HG03060 (cell line): Measurements from ENCODE around the gene KLHL8.
A peak's percentile ranks its signal among the peaks of the same experiment; 100 is the strongest.

Experiments
- ATAC-seq: cut with Tn5 transposase; IDR thresholded peaks from one replicate; pipeline ENCODE4 v1.9.1; 2021; ENCODE audit warnings: low read depth, moderate number of reproducible peaks; ENCODE audit not compliant: unreplicated experiment

The KLHL8 gene

GRCh38 chr4:87220094-87220822 lies at the start of gene KLHL8:
Gene KLHL8 (minus strand): TSS chr4:87220618. CDS start chr4:87195539, 25,079 bp downstream.
- peak; percentile 60 for ATAC-seq

DNA sequence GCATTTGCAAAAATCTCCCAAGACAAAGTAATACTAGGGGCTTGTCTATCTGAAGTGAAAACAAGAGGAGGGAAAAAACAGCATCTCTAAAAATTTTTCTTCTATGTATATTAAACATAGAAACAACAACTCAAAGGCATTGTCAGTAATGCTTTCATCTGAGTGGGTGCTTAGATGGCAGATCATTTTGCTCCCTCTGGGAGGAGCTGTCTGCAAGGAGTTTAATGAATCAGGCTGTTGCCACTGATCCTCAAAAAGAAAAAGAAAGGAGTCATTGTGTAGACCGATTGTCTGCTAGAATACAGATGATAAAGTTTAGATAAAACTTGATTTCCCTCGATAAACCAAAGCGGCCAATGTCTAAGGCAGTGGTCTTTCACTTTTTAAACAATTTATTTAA lies 49.7 kb upstream of the KLHL8 start:
- ATAC-seq, result no peak

GRCh38 chr4:87268411-87268810 lies 48.0 kb upstream of the KLHL8 start:
- ATAC-seq, result no peak

GRCh38 chr4:87266986-87267385 lies 46.6 kb upstream of the KLHL8 start:
- no peak for ATAC-seq

DNA sequence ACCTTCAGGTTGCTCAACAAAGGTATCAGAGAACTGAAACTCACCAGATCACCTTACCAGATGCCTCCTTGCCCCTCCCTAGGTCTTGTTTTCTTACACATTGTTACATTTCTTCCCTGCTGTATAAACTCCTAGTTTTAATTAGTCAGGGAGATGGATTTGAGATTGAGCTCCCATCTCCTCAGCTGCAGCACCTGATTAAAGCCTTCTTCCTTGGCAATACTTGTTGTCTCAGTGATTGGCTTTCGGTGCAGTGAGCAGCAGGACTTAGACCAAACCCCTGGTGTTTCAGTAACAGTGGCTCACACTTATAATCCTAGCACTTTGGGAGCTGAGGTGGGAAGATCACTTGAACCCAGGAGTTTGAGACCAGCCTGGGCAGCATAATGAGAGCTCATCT lies 42.5 kb upstream of the KLHL8 start:
- no peak for ATAC-seq

GRCh38 chr4:87260477-87260876 lies 40.1 kb upstream of the KLHL8 start:
- ATAC-seq, result no peak

- no peak for ATAC-seq
Measured at GRCh38 chr4:87258677-87259076, 38.3 kb upstream of the KLHL8 start.

- ATAC-seq, result no peak
Measured at GRCh38 chr4:87257523-87257922, 37.1 kb upstream of the KLHL8 start.

- ATAC-seq, result no peak
Measured at GRCh38 chr4:87255755-87256154, 35.3 kb upstream of the KLHL8 start.

DNA sequence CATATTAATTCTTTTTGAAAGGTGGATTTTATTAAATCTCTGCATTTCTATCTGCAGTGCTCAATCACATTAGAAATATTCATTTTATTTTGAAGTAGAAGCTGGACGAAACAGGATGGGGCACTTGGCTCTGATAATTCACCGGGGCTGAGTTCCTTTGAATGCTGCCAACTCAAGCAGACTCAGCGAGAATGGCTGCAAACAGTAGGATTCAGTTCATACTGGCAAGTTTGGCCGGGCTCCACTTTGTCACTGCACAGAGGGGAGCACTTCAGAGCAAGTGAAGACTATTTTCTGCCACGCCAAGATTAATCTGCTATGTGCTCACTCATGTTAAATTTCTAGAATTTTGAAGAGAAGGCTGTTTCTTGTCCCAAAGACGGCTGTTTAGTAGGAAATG lies 30.7 kb upstream of the KLHL8 start:
- no peak for ATAC-seq

DNA sequence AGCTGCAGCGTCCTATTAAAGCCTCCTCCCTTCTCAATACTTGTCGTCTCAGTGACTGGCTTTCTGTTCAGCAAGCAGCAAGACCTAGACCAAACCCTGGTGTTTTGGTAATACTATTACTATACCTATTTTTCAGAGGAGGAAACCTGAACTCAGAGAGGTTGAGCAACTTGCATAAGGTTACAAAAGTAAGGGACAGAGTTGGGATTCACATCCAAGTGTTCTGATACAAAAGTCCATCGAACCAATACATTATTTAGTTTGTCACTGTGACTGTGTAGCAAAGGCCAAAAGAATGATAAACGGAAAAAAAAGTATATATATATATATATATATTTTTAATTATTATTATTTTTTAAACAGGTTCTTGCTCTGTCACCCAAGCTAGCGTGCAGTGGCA lies 29.9 kb upstream of the KLHL8 start:
- no peak for ATAC-seq

DNA sequence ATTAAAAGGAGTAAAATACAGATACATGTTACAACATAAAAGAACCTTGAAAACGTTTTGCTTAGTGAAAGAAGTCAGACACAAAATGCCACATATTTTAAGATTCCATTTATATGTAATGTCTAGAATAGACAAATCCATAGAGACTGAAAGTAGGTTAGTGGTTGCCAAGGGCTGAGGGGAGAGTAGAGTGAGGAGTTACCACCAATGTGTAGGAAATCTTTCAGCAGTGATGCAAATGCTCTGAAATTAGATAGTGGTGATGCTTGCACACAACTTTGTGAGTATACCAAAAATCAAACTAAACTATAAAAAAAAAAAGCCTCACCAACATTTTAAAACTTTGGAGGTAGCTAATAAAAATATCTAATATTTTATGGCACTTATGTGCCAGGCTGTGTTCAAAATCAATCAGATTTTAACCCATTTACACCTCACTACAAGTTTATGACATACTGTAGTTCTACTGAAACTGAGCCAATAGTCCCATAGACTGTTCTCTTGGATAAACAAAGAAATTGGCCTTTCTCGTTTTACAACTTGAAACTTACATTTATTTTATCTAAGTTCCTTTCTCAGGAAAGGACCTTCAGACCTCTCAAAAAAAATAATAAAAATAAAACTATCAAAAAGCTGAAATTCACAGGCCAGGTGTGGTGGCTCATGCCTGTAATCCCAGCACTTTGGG lies 29.1 kb upstream of the KLHL8 start:
- ATAC-seq, result no peak

DNA sequence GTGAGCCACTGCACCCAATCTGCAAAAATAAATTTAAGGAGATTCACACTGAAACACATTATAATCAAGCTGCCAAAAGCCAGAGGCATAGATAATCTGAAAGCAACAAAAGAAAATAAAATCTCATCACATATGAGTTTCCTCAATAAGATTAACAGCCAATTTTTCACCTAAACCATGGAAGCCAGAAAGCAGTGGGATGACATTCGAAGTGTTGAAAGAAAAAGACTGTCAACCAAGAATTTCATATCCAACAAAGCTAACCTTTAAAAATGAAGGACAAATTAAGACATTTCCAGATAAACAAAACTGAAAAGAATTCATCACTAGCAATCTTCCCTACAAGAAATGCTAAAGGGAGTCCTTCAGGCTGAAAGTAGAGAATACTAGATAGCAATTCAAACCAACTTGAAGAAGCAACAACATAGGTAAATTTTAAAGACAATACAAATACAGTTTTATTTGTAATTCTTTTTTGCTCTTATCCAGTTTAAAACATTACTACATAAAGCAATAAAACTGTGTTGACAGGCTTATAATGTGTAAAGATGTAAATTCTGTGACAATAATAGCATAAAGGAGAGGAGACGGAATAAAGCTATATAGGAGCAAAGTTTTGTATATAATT lies 23.1 kb upstream of the KLHL8 start:
- ATAC-seq, result no peak

- ATAC-seq, result no peak
Measured at GRCh38 chr4:87241336-87241735, 20.9 kb upstream of the KLHL8 start.

DNA sequence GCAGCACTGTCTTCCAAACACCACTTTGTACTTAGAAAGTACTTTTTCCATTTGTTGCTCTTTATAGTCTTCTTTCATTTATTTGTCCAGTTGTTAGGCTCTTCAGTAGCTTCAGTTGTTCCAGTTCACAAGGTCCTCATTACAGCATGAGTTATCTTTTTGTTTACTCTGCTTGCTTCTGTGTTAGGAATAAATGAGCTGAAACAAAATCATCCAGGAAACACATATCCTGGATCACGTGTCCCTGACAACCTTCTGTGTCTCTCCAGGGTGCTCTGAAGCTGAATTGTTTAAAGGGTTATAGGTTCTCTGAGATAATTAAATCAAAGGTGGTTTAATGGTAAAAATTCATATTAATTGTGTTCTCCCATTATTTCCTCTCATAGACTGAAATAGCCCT lies 19.9 kb upstream of the KLHL8 start:
- ATAC-seq, result no peak

DNA sequence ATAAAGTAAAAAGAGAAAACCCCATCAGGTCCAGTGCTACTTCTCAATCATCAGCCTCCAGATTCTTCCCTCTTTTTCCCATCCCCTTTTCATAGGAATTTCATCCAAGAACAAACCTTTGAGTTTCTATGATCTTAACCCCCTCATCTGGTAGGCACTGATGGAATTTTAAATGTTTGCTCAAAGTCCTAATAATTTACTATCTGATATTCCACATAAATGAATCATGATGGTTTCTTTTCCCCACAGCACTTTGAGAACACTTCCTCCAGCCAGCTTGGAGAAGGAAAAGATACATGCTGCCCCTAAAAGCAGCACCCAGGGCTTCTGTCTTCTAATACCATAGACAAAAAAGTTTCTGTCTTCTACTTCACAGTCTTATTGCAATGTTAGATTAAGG lies 19.4 kb upstream of the KLHL8 start:
- no peak for ATAC-seq

- no peak for ATAC-seq
Measured at GRCh38 chr4:87239194-87239593, 18.8 kb upstream of the KLHL8 start.

- no peak for ATAC-seq
Measured at GRCh38 chr4:87236861-87237260, 16.4 kb upstream of the KLHL8 start.

DNA sequence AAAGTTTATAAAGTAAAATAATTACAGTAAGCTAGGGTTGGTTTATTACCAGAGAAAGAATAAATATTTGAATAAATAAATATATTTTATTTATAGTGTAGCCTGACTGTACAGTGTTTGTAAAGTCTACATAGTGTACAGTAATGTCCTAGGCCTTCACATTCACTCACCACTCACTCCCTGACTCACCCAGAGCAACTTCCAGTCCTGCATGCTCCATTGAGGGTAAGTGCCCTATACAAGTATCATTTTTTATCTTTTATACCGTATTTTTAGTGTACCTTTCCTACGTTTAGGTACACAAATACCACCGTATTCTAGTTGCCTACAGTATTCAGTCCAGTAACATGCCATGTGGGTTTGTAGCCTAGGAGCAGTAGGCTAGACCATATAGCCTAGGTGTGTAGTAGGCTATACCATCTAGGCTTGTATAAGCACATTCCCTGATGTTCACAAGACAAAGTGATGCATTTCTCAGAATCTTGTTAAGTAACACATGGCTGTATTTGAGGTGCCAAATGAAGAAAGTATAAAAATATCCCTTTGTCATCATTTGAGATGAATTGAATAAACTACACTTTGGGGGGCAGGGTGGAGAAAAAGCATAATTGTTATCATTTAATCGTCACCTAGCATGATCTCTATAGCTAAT lies 14.7 kb upstream of the KLHL8 start:
- ATAC-seq, result no peak

- no peak for ATAC-seq
Measured at GRCh38 chr4:87232216-87232615, 11.8 kb upstream of the KLHL8 start.

DNA sequence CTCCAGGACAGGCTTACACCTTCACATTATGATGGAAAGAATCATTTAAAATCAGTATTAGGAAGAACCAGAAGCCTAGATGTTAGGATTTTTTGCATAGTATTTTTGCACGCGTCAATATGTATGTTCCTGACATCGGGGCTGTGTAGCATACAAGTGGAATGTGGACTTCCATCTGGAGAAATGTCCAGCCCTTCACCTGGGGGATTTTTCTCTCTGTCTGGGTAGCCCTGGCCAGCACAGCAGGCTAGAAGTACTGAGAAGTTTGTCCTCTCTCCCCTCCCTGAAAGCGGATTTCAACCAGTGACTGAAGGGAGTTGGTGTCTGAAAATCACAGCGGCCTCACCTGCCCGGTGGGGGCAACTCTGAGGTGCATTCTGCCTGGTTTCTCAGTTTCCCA lies 10.4 kb upstream of the KLHL8 start:
- no peak for ATAC-seq
